Adrenal gland (tissue), 12 donors: ENCODE results near the gene MITF. TPM values are rescaled to one million over a fixed set of nuclear protein-coding genes. Genes with fewer than 3 reads are reported as not detected.

Experiments
- DNase-seq, 7 donors: peaks; one replicate each; pipeline ENCODE4 v3.0.0-alpha.2; 2019 to 2020
- H3K27ac ChIP-seq, 5 donors: fragments of 200-600 bp; sonication (generic) in 4 of 5; 1 replicate in 3 of 5; 2 replicates in 2 of 5; pipeline versions ENCODE4 v1.5.1 to v1.8.0; 2016 to 2020; ENCODE audit warnings: mild to moderate bottlenecking in 1 of 5
- H3K27me3 ChIP-seq: fragments of 200-600 bp; 2 replicates; pipeline ENCODE4 v1.8.0; 2021
- H3K36me3 ChIP-seq, 2 donors: fragments of 200-600 bp; replicated peaks in 1 of 2; 1 replicate in 1 of 2; 2 replicates in 1 of 2; pipeline versions ENCODE4 v1.5.1 to v1.8.0; 2018 to 2022
- H3K4me1 ChIP-seq, 2 donors: fragments of 200-600 bp; replicated peaks in 1 of 2; 1 replicate in 1 of 2; 2 replicates in 1 of 2; pipeline versions ENCODE4 v1.5.1 to v1.8.0; 2018 to 2021
- H3K4me3 ChIP-seq, 4 donors: fragments of 200-600 bp; sonication (generic) in 3 of 4; one replicate each; pipeline ENCODE4 v1.5.1; 2016 to 2018
- H3K9me3 ChIP-seq, 3 donors: fragments of 200-600 bp; sonication (generic) in 1 of 3; replicated peaks in 1 of 3; 1 replicate in 2 of 3; 2 replicates in 1 of 3; pipeline versions ENCODE4 v1.5.1 to v1.8.0; 2016 to 2021
- CTCF ChIP-seq, 6 experiments: fragments of 450-650 bp in 4 of 6; fragments of 200-600 bp in 2 of 6; sonication (generic) in 1 of 6; IDR thresholded peaks; 1 replicate in 5 of 6; 2 replicates in 1 of 6; pipeline versions ENCODE4 v1.5.1 to v1.8.0; 2016 to 2021; ENCODE audit warnings: antibody characterized with exemption in 6 of 6, mild to moderate bottlenecking in 2 of 6, moderate library complexity in 1 of 6
- POLR2A ChIP-seq, 2 donors: fragments of 450-650 bp; IDR thresholded peaks; one replicate each; pipeline ENCODE4 v1.6.1; 2017; ENCODE audit warnings: antibody characterized with exemption in 2 of 2, mild to moderate bottlenecking in 2 of 2, moderate library complexity in 1 of 2
- WGBS, 4 donors: extraction: QIAGEN DNeasy Blood & Tissue Kit in 2 of 4; methylation state at CpG; one replicate each; pipeline versions ENCODE4 v1.1.5 to v1.1.7; 2013 to 2017; 5-methylcytosine and 5-hydroxymethylcytosine counted together
- intact Hi-C, 2 donors: fragments of 100-400 bp; cut with DNase I; formaldehyde crosslinking; loops; one replicate each; pipeline versions ENCODE4 v1.14.1 to v1.15.0; 2022 to 2023
- polyA plus RNA-seq, 3 donors: library from polyadenylated mRNA; stranded (reverse); fragments of 200-250 nt in 2 of 3; fragments of 350-450 nt in 1 of 3; fragmentation: Illumina TruSeq in 1 of 3; extraction: RNeasy Lipid Tissue Mini Kit (QIAGEN cat#74804) in 1 of 3; gene quantifications; one replicate each; pipeline ENCODE4 v1.2.3, GENCODE V29; 2013 to 2014
- total RNA-seq, 9 donors: library from RNA; depleted of rRNA in 4 of 9; stranded (reverse); fragments of >200 nt in 4 of 9; fragments of 120-200 nt in 1 of 9; fragmentation: NEBNext Ultra II Directional in 1 of 9; extraction: Animal tissue kit (Norgen Biotek cat#: 25700) in 1 of 9; gene quantifications; one replicate each; pipeline versions ENCODE4 v1.1.0 to v1.2.4, GENCODE V29; 2013 to 2023
- donor health status: healthy with polysubstance abuse.
- donor health status: Bipolar disorder and iron deficiency.
- donor health status: DM: yes; HTN: yes; CAD: no.
- donor health status: DM: no; HTN: no; CAD: no.
- donor health status: DM: no; HTN: no; CAD: no.
- donor health status: DM: yes; HTN: yes; CAD: no.

MITF gene
- total and polyA plus RNA-seq, 12 donors = 2.4 to 23.4 (median 10.6) TPM

GRCh38 chr3:69803681-69804270 is 64.5 kb downstream of the MITF start:
- no peaks in the 10 kb centered on the region for H3K36me3 ChIP-seq
- H3K27me3 ChIP-seq = no peaks in the 10 kb centered on the region
- 81 to 88% (median 87%) methylated on average over 4 of the region's 4 CpGs for WGBS, 4 donors
- no peak overlapping the region for H3K4me3 ChIP-seq
- no peaks in the 10 kb centered on the region for H3K4me1 ChIP-seq
- intact Hi-C loops = no loop called here
- TF ChIP-seq CTCF (IDR thresholded peaks at IDR 0.05) (no peak), POLR2A (IDR thresholded peaks at IDR 0.05) (no peak)
- no peak overlapping the region for H3K27ac ChIP-seq
- DNase-seq = no peak
- H3K9me3 ChIP-seq = no peaks in the 10 kb centered on the region

DNA sequence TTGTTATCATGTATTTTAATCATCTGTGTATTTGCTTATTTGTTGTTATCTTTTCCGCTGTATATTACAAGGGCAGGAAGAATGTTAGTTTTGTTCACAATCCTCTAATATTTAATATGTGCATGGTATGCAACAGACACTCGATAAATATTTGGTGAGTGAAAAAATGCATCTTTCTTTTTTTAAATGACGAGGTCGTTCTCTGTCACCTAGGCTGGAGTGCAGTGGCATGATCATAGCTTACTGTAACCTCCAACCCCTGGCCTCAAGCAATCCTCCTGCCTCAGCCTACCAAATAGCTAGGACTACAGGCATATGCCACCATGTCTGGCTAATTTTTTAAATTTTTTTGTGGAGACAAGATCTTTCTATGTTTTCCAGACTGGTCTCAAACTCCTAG is 66.2 kb downstream of the MITF start:
- H3K9me3 ChIP-seq = no peaks in the 10 kb centered on the region
- 84 to 99% (median 97%) methylated on average over 4 of the region's 4 CpGs for WGBS, 4 donors
- no peak overlapping the region for H3K4me3 ChIP-seq
- TF ChIP-seq CTCF (IDR thresholded peaks at IDR 0.05) (no peak), POLR2A (IDR thresholded peaks at IDR 0.05) (no peak)
- H3K36me3 ChIP-seq = no peaks in the 10 kb centered on the region
- no peaks in the 10 kb centered on the region for H3K4me1 ChIP-seq
- no peak for DNase-seq
- H3K27ac ChIP-seq = no peak overlapping the region
- intact Hi-C loops = no loop called here
- no peaks in the 10 kb centered on the region for H3K27me3 ChIP-seq

- 90 to 98% (median 95%) methylated on average over 1 of the region's 1 CpG for WGBS, 4 donors
- Histone ChIP-seq H3K27ac (no peak overlapping the region), H3K9me3 (no peaks in the 10 kb centered on the region), H3K27me3 (no peaks in the 10 kb centered on the region), H3K36me3 (no peaks in the 10 kb centered on the region), H3K4me3 (no peak overlapping the region), H3K4me1 (peaks cover 0 to 6% of the 10 kb centered on the region in 2 donors)
- no peak for TF ChIP-seq POLR2A (IDR thresholded peaks at IDR 0.05)
- no peak for TF ChIP-seq CTCF (IDR thresholded peaks at IDR 0.05)
- no peak for DNase-seq
- intact Hi-C loops = no loop called here
These were observed 67.6 kb downstream of the MITF start for GRCh38 chr3:69806735-69807438.

DNA sequence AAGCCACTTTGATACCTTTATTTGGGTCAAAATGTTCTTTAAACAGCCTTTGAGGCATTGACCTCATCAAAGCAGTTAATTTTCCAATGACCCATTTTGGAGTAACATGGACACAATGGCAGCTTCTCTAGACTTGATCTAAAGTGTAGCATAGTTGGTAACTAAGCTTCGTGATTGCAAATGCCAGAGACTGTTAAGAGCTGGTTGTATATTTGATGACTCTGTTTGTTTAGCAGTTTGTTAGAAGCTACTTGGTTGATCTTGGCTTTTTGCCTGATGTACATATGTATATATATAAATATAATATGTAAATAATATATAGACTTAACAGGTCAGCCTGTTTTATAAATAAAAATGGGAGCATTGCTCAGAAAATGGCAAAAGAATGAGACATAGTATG is 68.4 kb downstream of the MITF start:
- 85 to 93% (median 91%) methylated on average over 1 of the region's 1 CpG for WGBS, 4 donors

More for the DNA sequence above, 68.4 kb downstream of the MITF start:
- Histone ChIP-seq H3K27me3 (no peaks in the 10 kb centered on the region), H3K4me3 (no peak overlapping the region), H3K27ac (no peak overlapping the region), H3K36me3 (no peaks in the 10 kb centered on the region), H3K4me1 (peaks cover 0 to 6% of the 10 kb centered on the region in 2 donors), H3K9me3 (no peaks in the 10 kb centered on the region)
- no peak for DNase-seq
- intact Hi-C loops = no loop called here
- TF ChIP-seq POLR2A (IDR thresholded peaks at IDR 0.05) (no peak), CTCF (IDR thresholded peaks at IDR 0.05) (no peak)
